Measurements from ENCODE around the gene VEGFB.
A peak's percentile ranks its signal among the peaks of the same experiment; 100 is the strongest.

VEGFB gene

GRCh38 chr11:64247729-64248531 is 13.5 kb downstream of the VEGFB start:
- no peak for DNase-seq

GRCh38 chr11:64248578-64248977 is 14.2 kb downstream of the VEGFB start:
- no peak for DNase-seq

GRCh38 chr11:64249038-64249437 is 14.7 kb downstream of the VEGFB start:
- DNase-seq: no peak

DNA sequence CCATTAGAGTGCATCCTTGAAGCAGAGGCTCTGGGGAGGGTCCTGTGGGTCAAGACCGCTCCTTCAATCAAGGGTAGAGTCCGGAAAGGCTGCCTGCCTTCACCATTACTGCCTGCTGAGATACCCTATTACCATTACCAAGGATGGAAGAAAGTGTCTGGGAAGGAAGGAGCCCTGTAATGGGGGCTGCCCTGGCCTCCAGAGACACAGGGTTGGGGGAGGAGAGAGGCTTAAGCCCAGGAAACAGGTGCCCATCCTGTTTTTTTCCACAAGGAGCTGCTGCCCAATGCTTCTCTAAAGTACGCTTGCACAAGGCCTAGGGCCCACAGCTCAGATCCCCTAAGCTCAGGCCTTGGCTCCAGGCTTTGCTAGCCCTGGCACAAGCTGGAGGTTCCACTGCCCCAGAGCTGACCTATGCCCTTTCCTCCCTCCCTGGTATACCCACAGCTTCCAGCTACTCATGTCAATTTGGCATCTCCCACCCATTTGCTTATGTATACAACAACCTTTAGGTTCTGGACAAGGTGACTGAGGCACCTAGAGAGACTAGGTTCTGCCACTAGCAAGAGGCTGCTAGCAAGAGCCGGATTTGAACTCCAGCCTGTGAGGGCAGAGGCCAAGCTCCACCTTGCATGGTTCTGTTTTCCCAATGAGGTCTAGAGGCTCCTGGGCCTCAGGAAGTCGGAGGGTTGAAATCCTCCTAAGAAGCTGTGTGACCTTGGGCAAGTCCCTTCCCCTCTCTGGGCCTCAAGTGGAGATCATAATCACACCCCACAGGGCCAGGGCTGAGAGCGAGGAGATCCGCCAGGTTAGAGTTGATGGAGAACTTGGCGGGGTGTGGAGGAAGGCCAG is 15.4 kb downstream of the VEGFB start:
- DNase-seq: no peak

- DNase-seq: no peak
Observed at GRCh38 chr11:64250415-64251015, 16.1 kb downstream of the VEGFB start.

GRCh38 chr11:64251016-64251752 is 16.8 kb downstream of the VEGFB start, which contains the start of gene PLCB3:
TSS of gene PLCB3 (plus strand) at chr11:64251530. CDS start at chr11:64251650, 120 bp downstream.
- peak; percentile 32 for DNase-seq

DNA sequence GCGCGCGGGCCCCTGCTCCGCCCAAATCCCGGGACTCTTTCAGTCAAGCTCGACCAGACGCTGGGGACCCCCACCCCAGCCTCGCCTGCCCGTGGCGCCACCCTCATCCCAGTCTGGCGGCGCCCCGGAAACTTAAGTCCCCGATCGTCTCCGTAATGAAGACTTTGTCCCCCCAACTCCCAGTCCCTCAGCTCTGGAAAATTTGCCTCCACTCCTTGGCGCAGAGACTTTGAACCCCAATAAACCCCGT is 17.3 kb downstream of the VEGFB start:
- no peak for DNase-seq

- no peak for DNase-seq
Observed at GRCh38 chr11:64252003-64252872, 17.9 kb downstream of the VEGFB start.

DNA sequence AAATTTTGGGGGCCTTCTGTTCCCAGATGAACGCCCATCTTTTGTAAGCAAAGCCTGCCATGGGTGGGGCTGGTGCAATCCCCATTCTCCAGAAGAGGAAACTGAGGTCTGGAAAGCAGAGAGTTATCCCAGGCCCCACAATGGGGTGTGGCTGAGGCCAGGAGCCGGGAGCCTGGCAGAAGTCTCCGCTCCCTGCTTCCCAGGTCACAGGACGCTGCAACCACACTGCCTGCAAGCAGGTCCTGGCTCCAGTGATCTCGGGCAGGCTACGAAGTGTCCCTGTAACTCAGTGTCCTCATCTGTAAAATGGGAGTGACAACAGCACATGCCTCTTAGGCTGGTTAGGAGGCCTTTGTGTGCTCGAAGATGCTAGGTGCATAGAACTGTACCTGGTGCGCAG is 18.7 kb downstream of the VEGFB start:
- no peak for DNase-seq

- no peak for DNase-seq
Observed at GRCh38 chr11:64253481-64253880, 19.1 kb downstream of the VEGFB start.

DNA sequence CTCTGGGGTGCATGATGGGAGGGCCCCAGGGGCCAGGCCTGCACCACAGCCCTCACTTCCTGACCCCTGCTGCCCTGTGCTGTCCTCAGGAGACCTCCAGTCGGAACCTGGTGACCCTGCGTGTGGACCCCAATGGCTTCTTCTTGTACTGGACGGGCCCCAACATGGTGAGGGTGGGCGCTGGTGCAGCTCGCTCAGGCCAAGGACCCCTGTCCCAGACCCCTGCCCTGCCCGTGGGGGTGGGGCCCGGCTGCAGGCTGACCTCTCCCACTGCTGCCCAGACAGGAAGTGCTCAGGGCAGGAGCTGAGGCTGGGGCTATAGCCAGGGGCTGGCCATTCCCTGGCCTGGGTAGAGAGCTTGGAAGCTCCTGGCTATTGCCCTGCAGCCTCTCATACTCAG is 19.9 kb downstream of the VEGFB start:
- DNase-seq: no peak

DNA sequence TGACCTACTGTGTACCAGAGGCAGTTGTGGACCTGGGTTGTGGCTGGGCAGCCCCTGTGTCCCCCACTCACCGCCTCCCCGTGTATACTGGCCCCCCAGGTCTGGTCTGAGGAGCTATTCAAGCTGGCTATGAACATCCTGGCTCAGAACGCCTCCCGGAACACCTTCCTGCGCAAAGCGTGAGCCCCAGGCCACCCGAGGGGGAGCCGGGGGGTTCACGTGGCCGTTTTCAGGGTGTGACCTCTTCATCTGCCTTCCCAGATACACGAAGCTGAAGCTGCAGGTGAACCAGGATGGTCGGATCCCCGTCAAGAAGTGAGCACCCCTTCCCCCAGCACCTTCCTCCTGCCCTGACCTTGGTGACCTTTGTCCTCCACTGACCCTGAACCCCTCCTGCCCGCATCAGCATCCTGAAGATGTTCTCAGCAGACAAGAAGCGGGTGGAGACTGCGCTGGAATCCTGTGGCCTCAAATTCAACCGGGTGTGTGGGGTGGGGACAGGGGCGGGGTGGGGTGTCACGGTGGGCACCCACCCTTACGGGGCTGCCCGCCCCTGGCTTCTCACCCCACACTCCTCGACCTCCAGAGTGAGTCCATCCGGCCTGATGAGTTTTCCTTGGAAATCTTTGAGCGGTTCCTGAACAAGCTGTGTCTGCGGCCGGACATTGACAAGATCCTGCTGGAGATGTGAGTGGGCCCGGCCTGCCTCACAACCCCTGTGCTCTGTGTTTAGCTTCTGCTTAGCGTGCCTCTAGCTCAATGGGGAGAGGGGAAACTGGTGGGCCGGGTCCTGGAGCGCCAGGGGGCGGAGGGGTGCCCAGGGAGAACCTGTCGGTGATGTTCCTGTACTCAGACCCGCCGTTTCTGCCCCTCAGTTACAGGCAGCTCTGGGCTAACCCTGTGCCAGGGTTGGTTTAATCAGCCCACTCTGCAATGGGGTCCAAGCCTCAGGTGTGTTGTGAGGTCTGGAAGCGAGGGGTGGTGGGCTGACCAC is 21.0 kb downstream of the VEGFB start:
- DNase-seq: no peak

- DNase-seq: no peak
Observed at GRCh38 chr11:64256300-64256699, 21.9 kb downstream of the VEGFB start.

DNA sequence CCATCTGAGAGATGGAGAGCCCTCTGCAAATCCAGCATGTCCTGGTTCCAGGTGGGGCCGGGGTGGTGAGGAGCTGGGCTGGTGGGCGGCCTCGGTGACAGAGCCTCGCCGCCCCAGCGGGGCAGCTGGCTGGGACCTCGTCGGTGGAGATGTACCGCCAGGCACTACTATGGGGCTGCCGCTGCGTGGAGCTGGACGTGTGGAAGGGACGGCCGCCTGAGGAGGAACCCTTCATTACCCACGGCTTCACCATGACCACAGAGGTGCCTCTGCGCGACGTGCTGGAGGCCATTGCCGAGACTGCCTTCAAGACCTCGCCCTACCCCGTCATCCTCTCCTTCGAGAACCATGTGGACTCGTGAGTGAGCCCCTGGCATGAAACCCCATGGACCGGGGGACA is 24.0 kb downstream of the VEGFB start:
- no peak for DNase-seq

DNA sequence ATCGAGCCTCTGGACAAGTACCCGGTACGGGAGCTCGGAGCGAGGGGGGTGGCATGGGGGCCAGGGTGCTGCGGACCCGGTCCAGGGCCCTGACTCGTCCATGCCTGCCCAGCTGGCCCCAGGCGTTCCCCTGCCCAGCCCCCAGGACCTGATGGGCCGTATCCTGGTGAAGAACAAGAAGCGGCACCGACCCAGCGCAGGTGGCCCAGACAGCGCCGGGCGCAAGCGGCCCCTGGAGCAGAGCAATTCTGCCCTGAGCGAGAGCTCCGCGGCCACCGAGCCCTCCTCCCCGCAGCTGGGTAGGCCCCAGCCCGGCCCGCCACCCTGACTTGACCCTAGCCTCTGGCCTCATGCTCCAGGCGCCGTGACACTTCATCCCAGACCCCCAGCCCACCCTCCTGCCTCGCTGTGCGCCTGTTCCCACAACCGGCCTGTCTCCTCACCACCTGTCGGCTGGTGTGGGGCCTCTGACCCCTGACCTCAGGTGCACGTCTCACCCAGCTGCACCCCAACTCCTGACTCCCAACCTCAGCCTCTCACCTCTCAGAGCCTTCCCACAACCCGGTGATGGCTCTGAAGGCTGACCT is 24.7 kb downstream of the VEGFB start:
- no peak for DNase-seq

DNA sequence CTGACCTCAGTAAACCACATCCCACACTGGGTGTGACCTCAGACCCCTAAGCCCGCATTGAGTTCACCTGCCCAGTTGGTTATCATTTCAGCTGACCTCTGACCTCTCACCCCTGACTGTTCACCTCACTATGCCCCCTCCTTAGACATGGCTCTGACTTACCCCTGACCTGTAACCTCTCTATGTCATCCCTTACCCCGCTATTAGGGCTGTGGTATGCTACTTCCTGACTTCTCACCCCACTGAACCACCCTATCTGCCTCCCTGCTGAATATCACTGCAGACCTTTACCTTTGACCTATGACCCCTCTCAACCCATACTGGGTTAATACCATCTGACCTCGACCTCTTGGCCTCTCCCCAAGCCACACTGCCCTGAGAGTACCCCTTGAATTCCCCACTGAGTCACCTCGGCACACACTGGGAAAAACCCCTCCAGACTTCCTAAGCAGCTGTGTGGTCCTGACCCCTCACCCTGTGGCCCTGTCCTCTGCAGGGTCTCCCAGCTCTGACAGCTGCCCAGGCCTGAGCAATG is 25.2 kb downstream of the VEGFB start:
- peak; percentile 53 for DNase-seq

DNA sequence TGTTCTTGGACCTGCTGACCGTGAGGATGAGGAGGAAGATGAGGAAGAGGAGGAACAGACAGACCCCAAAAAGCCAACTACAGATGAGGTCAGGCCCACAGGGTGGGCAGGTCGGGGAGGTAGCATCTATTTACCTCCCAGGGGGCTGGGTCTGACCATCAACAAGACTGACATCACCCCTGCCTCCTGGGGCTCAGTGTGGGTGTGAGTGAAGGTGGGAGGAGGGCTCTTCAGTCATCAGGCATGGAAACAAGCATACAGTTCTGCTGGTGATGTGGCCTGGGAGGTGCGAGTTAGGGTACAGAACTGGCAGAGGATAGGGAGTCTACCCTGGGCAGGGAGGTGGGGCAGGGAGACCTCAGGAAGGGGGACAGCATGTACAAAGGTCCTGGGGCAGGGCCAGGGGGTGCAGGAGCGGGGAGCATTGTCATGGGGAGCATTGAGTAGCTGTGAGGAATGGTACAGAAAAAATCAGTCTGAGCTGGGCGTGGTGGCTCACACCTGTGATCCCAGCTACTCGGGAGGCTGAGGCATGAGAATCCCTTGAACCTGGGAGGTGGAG is 25.8 kb downstream of the VEGFB start:
- no peak for DNase-seq

- no peak for DNase-seq
Observed at GRCh38 chr11:64261556-64262080, 27.2 kb downstream of the VEGFB start.

- no peak for DNase-seq
Observed at GRCh38 chr11:64262271-64263002, 28.1 kb downstream of the VEGFB start.

All from NK-92 treated with Interleukin-12 subunit alpha and Interleukin-12 subunit beta, amount 100 ng/mL, for 24 hours (cell line).